ENCODE results near the gene PDE2A.
A peak's percentile ranks its signal among the peaks of the same experiment; 100 is the strongest.
"Not testable (repeated sequence)": the region's sequence is repeated elsewhere in the genome, so short reads cannot be mapped to it uniquely, and the experiment has no call there.

Gene PDE2A

GRCh38 chr11:72560864-72561263 lies 113.4 kb downstream of the PDE2A start:
- H4K5ac ChIP-seq (ENCODE audit: low read length); H2BK120ac ChIP-seq (ENCODE audit: low read depth, low read length); H3K4me3 ChIP-seq (ENCODE audit: low read length); H4K8ac ChIP-seq (ENCODE audit: low read depth, low read length); H3K56ac ChIP-seq (ENCODE audit: low read length); DNase-seq; H3K27ac ChIP-seq (ENCODE audit: low read depth, low read length); H3K9ac ChIP-seq (ENCODE audit: low read length); H3K23ac ChIP-seq (ENCODE audit: low read length); H3K4me2 ChIP-seq (ENCODE audit: low read length); H3K4ac ChIP-seq (ENCODE audit: low read depth, low read length); H2AK5ac ChIP-seq (ENCODE audit: low read length); H3K18ac ChIP-seq (ENCODE audit: low read length); H2BK5ac ChIP-seq (ENCODE audit: low read length); H3K79me1 ChIP-seq (ENCODE audit: low read length); H3K4me1 ChIP-seq (ENCODE audit: control insufficient read depth, low read depth, low read length); H3K27me3 ChIP-seq (ENCODE audit: insufficient read depth, low read length, poor library complexity); H3K79me2 ChIP-seq (ENCODE audit: control insufficient read depth, insufficient read depth, low read length); H3K36me3 ChIP-seq (ENCODE audit: control insufficient read depth, insufficient read depth, low read length); H2BK15ac ChIP-seq (replicated peaks; ENCODE audit: low read depth): not testable (repeated sequence)
- WGBS (ENCODE audit: extremely low coverage, insufficient coverage, low lambda C conversion rate) = no CpG with 5 or more reads among the region's 15 CpGs

GRCh38 chr11:72556433-72556832 lies 117.8 kb downstream of the PDE2A start:
- H3K4me1 ChIP-seq (ENCODE audit: control insufficient read depth, low read depth, low read length) = no peaks in the 10 kb centered on the region
- no peak overlapping the region for H4K8ac ChIP-seq (ENCODE audit: low read depth, low read length)
- H3K4me3 ChIP-seq (ENCODE audit: low read length) = no peak overlapping the region
- H3K9ac ChIP-seq (ENCODE audit: low read length) = no peak overlapping the region
- H3K27me3 ChIP-seq (ENCODE audit: insufficient read depth, low read length, poor library complexity) = no peaks in the 10 kb centered on the region
- no peak overlapping the region for H3K23ac ChIP-seq (ENCODE audit: low read length)
- H3K27ac ChIP-seq (ENCODE audit: low read depth, low read length) = no peak overlapping the region
- no CpG with 5 or more reads among the region's 5 CpGs for WGBS (ENCODE audit: extremely low coverage, insufficient coverage, low lambda C conversion rate)
- H2BK5ac ChIP-seq (ENCODE audit: low read length) = no peak overlapping the region
- no peak overlapping the region for H3K4me2 ChIP-seq (ENCODE audit: low read length)
- H3K56ac ChIP-seq (ENCODE audit: low read length) = no peak overlapping the region
- no peak overlapping the region for H3K4ac ChIP-seq (ENCODE audit: low read depth, low read length)
- no peak overlapping the region for H2BK120ac ChIP-seq (ENCODE audit: low read depth, low read length)
- no peak for DNase-seq
- H3K79me2 ChIP-seq (ENCODE audit: control insufficient read depth, insufficient read depth, low read length) = no peaks in the 10 kb centered on the region
- H3K18ac ChIP-seq (ENCODE audit: low read length) = no peak overlapping the region
- H4K5ac ChIP-seq (ENCODE audit: low read length) = no peak overlapping the region
- H3K36me3 ChIP-seq (ENCODE audit: control insufficient read depth, insufficient read depth, low read length) = no peaks in the 10 kb centered on the region
- no peaks in the 10 kb centered on the region for H3K79me1 ChIP-seq (ENCODE audit: low read length)
- no peak overlapping the region for H2AK5ac ChIP-seq (ENCODE audit: low read length)
- no peak overlapping the region for H2BK15ac ChIP-seq (replicated peaks; ENCODE audit: low read depth)

GRCh38 chr11:72555014-72555522 lies 119.2 kb downstream of the PDE2A start:
- H3K79me1 ChIP-seq (ENCODE audit: low read length); H2BK15ac ChIP-seq (replicated peaks; ENCODE audit: low read depth); H4K8ac ChIP-seq (ENCODE audit: low read depth, low read length); H3K4ac ChIP-seq (ENCODE audit: low read depth, low read length); H4K5ac ChIP-seq (ENCODE audit: low read length); H2AK5ac ChIP-seq (ENCODE audit: low read length); H3K9ac ChIP-seq (ENCODE audit: low read length); H3K36me3 ChIP-seq (ENCODE audit: control insufficient read depth, insufficient read depth, low read length); H3K27ac ChIP-seq (ENCODE audit: low read depth, low read length); H3K4me1 ChIP-seq (ENCODE audit: control insufficient read depth, low read depth, low read length); H2BK120ac ChIP-seq (ENCODE audit: low read depth, low read length); H3K18ac ChIP-seq (ENCODE audit: low read length); H2BK5ac ChIP-seq (ENCODE audit: low read length); H3K27me3 ChIP-seq (ENCODE audit: insufficient read depth, low read length, poor library complexity); H3K79me2 ChIP-seq (ENCODE audit: control insufficient read depth, insufficient read depth, low read length); H3K4me2 ChIP-seq (ENCODE audit: low read length); DNase-seq; H3K23ac ChIP-seq (ENCODE audit: low read length); H3K56ac ChIP-seq (ENCODE audit: low read length); H3K4me3 ChIP-seq (ENCODE audit: low read length): not testable (repeated sequence)
- 100% methylated on average over 1 of the region's 3 CpGs for WGBS (ENCODE audit: extremely low coverage, insufficient coverage, low lambda C conversion rate)

GRCh38 chr11:72553706-72554105 lies 120.5 kb downstream of the PDE2A start:
- Histone ChIP-seq H3K4me2 (ENCODE audit: low read length) (no peak overlapping the region), H2BK120ac (ENCODE audit: low read depth, low read length) (no peak overlapping the region), H3K79me1 (ENCODE audit: low read length) (no peaks in the 10 kb centered on the region), H3K23ac (ENCODE audit: low read length) (no peak overlapping the region), H3K9ac (ENCODE audit: low read length) (no peak overlapping the region), H2BK15ac (replicated peaks; ENCODE audit: low read depth) (no peak overlapping the region), H3K18ac (ENCODE audit: low read length) (no peak overlapping the region), H3K27ac (ENCODE audit: low read depth, low read length) (no peak overlapping the region), H2AK5ac (ENCODE audit: low read length) (no peak overlapping the region), H3K79me2 (ENCODE audit: control insufficient read depth, insufficient read depth, low read length) (no peaks in the 10 kb centered on the region), H4K8ac (ENCODE audit: low read depth, low read length) (no peak overlapping the region), H4K5ac (ENCODE audit: low read length) (no peak overlapping the region), H3K27me3 (ENCODE audit: insufficient read depth, low read length, poor library complexity) (no peaks in the 10 kb centered on the region), H3K4me1 (ENCODE audit: control insufficient read depth, low read depth, low read length) (no peaks in the 10 kb centered on the region), H3K36me3 (ENCODE audit: control insufficient read depth, insufficient read depth, low read length) (no peaks in the 10 kb centered on the region), H3K56ac (ENCODE audit: low read length) (no peak overlapping the region), H3K4me3 (ENCODE audit: low read length) (no peak overlapping the region), H2BK5ac (ENCODE audit: low read length) (no peak overlapping the region), H3K4ac (ENCODE audit: low read depth, low read length) (no peak overlapping the region)
- DNase-seq = peak; percentile 72
- WGBS (ENCODE audit: extremely low coverage, insufficient coverage, low lambda C conversion rate) = no CpG with 5 or more reads among the region's 3 CpGs

GRCh38 chr11:72552399-72552910 lies 121.8 kb downstream of the PDE2A start:
- no peak overlapping the region for H2BK5ac ChIP-seq (ENCODE audit: low read length)
- H3K4me3 ChIP-seq (ENCODE audit: low read length) = no peak overlapping the region
- H2BK15ac ChIP-seq (replicated peaks; ENCODE audit: low read depth) = no peak overlapping the region
- no peak overlapping the region for H3K4me2 ChIP-seq (ENCODE audit: low read length)
- H4K5ac ChIP-seq (ENCODE audit: low read length) = no peak overlapping the region
- WGBS (ENCODE audit: extremely low coverage, insufficient coverage, low lambda C conversion rate) = no CpG with 5 or more reads among the region's 3 CpGs
- H3K79me2 ChIP-seq (ENCODE audit: control insufficient read depth, insufficient read depth, low read length) = no peaks in the 10 kb centered on the region
- no peak for DNase-seq
- no peak overlapping the region for H2BK120ac ChIP-seq (ENCODE audit: low read depth, low read length)
- no peak overlapping the region for H3K27ac ChIP-seq (ENCODE audit: low read depth, low read length)
- H3K79me1 ChIP-seq (ENCODE audit: low read length) = no peaks in the 10 kb centered on the region
- H3K23ac ChIP-seq (ENCODE audit: low read length) = no peak overlapping the region
- H4K8ac ChIP-seq (ENCODE audit: low read depth, low read length) = no peak overlapping the region
- no peak overlapping the region for H3K9ac ChIP-seq (ENCODE audit: low read length)
- no peak overlapping the region for H3K4ac ChIP-seq (ENCODE audit: low read depth, low read length)
- no peak overlapping the region for H2AK5ac ChIP-seq (ENCODE audit: low read length)
- H3K18ac ChIP-seq (ENCODE audit: low read length) = no peak overlapping the region
- H3K27me3 ChIP-seq (ENCODE audit: insufficient read depth, low read length, poor library complexity) = no peaks in the 10 kb centered on the region
- H3K36me3 ChIP-seq (ENCODE audit: control insufficient read depth, insufficient read depth, low read length) = no peaks in the 10 kb centered on the region
- no peaks in the 10 kb centered on the region for H3K4me1 ChIP-seq (ENCODE audit: control insufficient read depth, low read depth, low read length)
- H3K56ac ChIP-seq (ENCODE audit: low read length) = no peak overlapping the region

GRCh38 chr11:72551571-72551970 lies 122.7 kb downstream of the PDE2A start:
- no peak overlapping the region for H2BK5ac ChIP-seq (ENCODE audit: low read length)
- H3K27ac ChIP-seq (ENCODE audit: low read depth, low read length) = no peak overlapping the region
- H3K4me2 ChIP-seq (ENCODE audit: low read length) = no peak overlapping the region
- H4K5ac ChIP-seq (ENCODE audit: low read length) = no peak overlapping the region
- H3K4me3 ChIP-seq (ENCODE audit: low read length) = no peak overlapping the region
- no peak overlapping the region for H3K4ac ChIP-seq (ENCODE audit: low read depth, low read length)
- no peaks in the 10 kb centered on the region for H3K27me3 ChIP-seq (ENCODE audit: insufficient read depth, low read length, poor library complexity)
- H2BK120ac ChIP-seq (ENCODE audit: low read depth, low read length) = no peak overlapping the region
- no peak overlapping the region for H3K56ac ChIP-seq (ENCODE audit: low read length)
- no peak overlapping the region for H4K8ac ChIP-seq (ENCODE audit: low read depth, low read length)
- no peak overlapping the region for H3K23ac ChIP-seq (ENCODE audit: low read length)
- H3K79me1 ChIP-seq (ENCODE audit: low read length) = no peaks in the 10 kb centered on the region
- H2BK15ac ChIP-seq (replicated peaks; ENCODE audit: low read depth) = no peak overlapping the region
- no peak overlapping the region for H2AK5ac ChIP-seq (ENCODE audit: low read length)
- no peak overlapping the region for H3K9ac ChIP-seq (ENCODE audit: low read length)
- no peak for DNase-seq
- no peaks in the 10 kb centered on the region for H3K79me2 ChIP-seq (ENCODE audit: control insufficient read depth, insufficient read depth, low read length)
- WGBS (ENCODE audit: extremely low coverage, insufficient coverage, low lambda C conversion rate) = no CpG with 5 or more reads among the region's 5 CpGs
- no peaks in the 10 kb centered on the region for H3K36me3 ChIP-seq (ENCODE audit: control insufficient read depth, insufficient read depth, low read length)
- H3K18ac ChIP-seq (ENCODE audit: low read length) = no peak overlapping the region
- no peaks in the 10 kb centered on the region for H3K4me1 ChIP-seq (ENCODE audit: control insufficient read depth, low read depth, low read length)

Data from mesendoderm (in vitro differentiated cells).